DOHH2 (cell line): ENCODE data around the gene RNF11.

Source experiments
- EZH2phosphoT487 ChIP-seq: fragments of 200-600 bp; sonication (generic); IDR thresholded peaks from 2 replicates; pipeline ENCODE4 v1.6.1; 2017; ENCODE audit warnings: borderline replicate concordance, mild to moderate bottlenecking, antibody characterized with exemption, low read length, moderate library complexity, mixed read lengths
- TF ChIP-seq, protein P1 (sequence below): fragments of 200-600 bp; sonication (generic); IDR thresholded peaks from one replicate; pipeline ENCODE4 v1.5.1; 2014; ENCODE audit warnings: antibody characterized with exemption, mild to moderate bottlenecking, low read depth, low read length; ENCODE audit not compliant: poor library complexity, severe bottlenecking

- TF ChIP-seq, protein P1, sequence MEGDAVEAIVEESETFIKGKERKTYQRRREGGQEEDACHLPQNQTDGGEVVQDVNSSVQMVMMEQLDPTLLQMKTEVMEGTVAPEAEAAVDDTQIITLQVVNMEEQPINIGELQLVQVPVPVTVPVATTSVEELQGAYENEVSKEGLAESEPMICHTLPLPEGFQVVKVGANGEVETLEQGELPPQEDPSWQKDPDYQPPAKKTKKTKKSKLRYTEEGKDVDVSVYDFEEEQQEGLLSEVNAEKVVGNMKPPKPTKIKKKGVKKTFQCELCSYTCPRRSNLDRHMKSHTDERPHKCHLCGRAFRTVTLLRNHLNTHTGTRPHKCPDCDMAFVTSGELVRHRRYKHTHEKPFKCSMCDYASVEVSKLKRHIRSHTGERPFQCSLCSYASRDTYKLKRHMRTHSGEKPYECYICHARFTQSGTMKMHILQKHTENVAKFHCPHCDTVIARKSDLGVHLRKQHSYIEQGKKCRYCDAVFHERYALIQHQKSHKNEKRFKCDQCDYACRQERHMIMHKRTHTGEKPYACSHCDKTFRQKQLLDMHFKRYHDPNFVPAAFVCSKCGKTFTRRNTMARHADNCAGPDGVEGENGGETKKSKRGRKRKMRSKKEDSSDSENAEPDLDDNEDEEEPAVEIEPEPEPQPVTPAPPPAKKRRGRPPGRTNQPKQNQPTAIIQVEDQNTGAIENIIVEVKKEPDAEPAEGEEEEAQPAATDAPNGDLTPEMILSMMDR: no peak
- TF ChIP-seq EZH2phosphoT487: no peak
Measured at GRCh38 chr1:51238034-51238403, 1.9 kb downstream of the RNF11 start.
